Nephron progenitor cell (in vitro differentiated cells): ENCODE measurements around the gene TUBB.

Experiments used
- DNase-seq: peaks from one replicate; pipeline ENCODE4 v3.0.0; 2021
- H3K27ac Mint-ChIP-seq: 2 replicates; pipeline ENCODE4 v1.8.0; 2021; ENCODE audit warnings: mild to moderate bottlenecking, moderate library complexity, mixed read lengths
- H3K27me3 Mint-ChIP-seq: 2 replicates; pipeline ENCODE4 v1.8.0; 2021; ENCODE audit warnings: mild to moderate bottlenecking, low read depth, mixed read lengths; ENCODE audit not compliant: poor library complexity
- H3K36me3 Mint-ChIP-seq: 2 replicates; pipeline ENCODE4 v1.8.0; 2021; ENCODE audit warnings: low read depth, mixed read lengths
- H3K4me1 Mint-ChIP-seq: 2 replicates; pipeline ENCODE4 v1.8.0; 2021; ENCODE audit warnings: mixed read lengths
- H3K4me3 Mint-ChIP-seq: 2 replicates; pipeline ENCODE4 v1.8.0; 2021; ENCODE audit warnings: mild to moderate bottlenecking, moderate library complexity, mixed read lengths
- H3K9me3 Mint-ChIP-seq: 2 replicates; pipeline ENCODE4 v1.8.0; 2021; ENCODE audit warnings: mild to moderate bottlenecking, moderate library complexity, mixed read lengths
- CTCF ChIP-seq: fragments of 200-600 bp; sonication (generic); IDR thresholded peaks from 2 replicates; pipeline ENCODE4 v1.5.0; 2021; ENCODE audit warnings: antibody characterized with exemption

Gene TUBB

GRCh38 chr6:30707281-30707850 is 12.8 kb upstream of the TUBB start:
- no peak for DNase-seq
- H3K27me3 Mint-ChIP-seq: peaks cover 3% of the 10 kb centered on the region
- peak overlapping the region; percentile 95 for H3K27ac Mint-ChIP-seq
- no peaks in the 10 kb centered on the region for H3K9me3 Mint-ChIP-seq
- H3K36me3 Mint-ChIP-seq: peaks cover 82% of the 10 kb centered on the region
- no peak overlapping the region for H3K4me3 Mint-ChIP-seq
- no peak for TF ChIP-seq CTCF
- peaks cover 5% of the 10 kb centered on the region for H3K4me1 Mint-ChIP-seq

DNA sequence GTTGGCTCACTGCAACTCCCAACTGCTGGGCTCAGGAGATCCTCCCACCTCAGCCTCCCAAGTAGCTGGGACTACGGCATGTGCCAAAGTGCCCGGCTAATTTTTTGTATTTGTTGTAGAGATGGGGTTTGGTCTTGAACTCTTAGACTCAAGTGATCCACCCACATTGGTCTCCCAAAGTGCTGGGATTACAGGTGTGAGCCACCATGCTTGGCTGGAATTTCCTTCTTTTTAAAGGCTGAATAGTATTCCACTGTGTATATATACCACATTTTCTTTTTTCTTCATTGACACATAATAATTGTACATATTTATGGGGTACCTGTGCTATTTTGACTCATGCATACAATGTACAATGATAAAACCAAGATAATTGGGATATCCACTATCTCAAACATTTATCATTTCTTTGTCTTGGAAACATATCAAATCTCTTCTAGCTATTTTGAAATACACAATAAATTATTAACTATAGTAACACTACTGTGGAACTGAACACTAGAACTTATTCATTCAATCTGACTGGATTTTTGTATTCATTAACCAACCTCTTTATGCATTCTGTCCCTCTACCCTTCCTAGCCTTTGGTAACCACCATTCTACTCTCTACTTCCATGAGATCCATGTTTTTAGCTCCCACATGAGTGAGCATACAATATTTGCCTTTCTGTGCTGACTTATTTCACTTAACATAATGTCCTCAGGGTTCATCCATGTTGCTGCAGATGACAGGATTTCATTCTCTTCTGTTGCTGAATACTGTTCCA is 10.9 kb upstream of the TUBB start:
- Mint-ChIP-seq H3K27ac (no peak overlapping the region), H3K9me3 (no peaks in the 10 kb centered on the region), H3K4me1 (peaks cover 5% of the 10 kb centered on the region), H3K4me3 (no peak overlapping the region), H3K27me3 (peaks cover 3% of the 10 kb centered on the region), H3K36me3 (peaks cover 80% of the 10 kb centered on the region)
- TF ChIP-seq CTCF: no peak
- no peak for DNase-seq

DNA sequence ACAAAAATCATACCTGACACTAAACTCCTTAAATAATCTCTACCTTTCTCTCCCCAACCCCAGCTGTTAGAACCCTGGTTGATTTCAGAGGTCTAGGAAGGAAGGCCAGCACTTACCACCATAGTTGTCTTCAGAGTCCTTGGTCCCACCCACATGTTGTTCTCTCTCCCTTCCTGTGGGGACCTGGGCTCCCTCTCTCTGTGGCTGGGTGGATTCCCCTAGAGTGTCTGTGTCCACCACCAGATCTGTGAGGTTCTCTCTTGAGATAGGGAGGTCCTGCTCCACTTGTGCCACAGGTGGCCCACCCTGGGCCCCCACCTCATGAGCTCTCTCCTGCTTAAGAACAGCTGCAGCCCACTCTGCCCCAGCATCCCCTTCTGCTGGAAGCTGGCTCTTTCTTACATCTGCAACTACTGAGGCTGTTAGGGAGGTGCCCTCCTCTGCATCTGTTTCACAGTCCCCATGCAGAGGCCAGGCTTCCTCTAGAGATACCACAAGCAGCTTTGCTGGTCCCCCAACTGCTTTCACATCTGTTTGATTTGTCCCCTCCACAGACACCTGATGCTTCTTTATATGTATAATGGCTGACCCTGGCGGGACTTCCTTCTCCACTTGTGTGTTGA is 8.3 kb upstream of the TUBB start:
- Mint-ChIP-seq H3K27ac (peak overlapping the region; percentile 73), H3K9me3 (no peaks in the 10 kb centered on the region), H3K36me3 (peaks cover 80% of the 10 kb centered on the region), H3K4me3 (no peak overlapping the region), H3K4me1 (peaks cover 19% of the 10 kb centered on the region), H3K27me3 (peaks cover 3% of the 10 kb centered on the region)
- no peak for TF ChIP-seq CTCF
- DNase-seq: no peak

GRCh38 chr6:30712441-30712945 is 7.7 kb upstream of the TUBB start:
- DNase-seq: no peak
- Mint-ChIP-seq H3K4me1 (peaks cover 25% of the 10 kb centered on the region), H3K4me3 (no peak overlapping the region), H3K36me3 (peaks cover 73% of the 10 kb centered on the region), H3K9me3 (no peaks in the 10 kb centered on the region), H3K27ac (no peak overlapping the region), H3K27me3 (peaks cover 3% of the 10 kb centered on the region)
- TF ChIP-seq CTCF: no peak

- Mint-ChIP-seq H3K36me3 (peaks cover 62% of the 10 kb centered on the region), H3K9me3 (no peaks in the 10 kb centered on the region), H3K27ac (no peak overlapping the region), H3K4me1 (peaks cover 32% of the 10 kb centered on the region), H3K4me3 (no peak overlapping the region), H3K27me3 (peaks cover 3% of the 10 kb centered on the region)
- DNase-seq: no peak
- no peak for TF ChIP-seq CTCF
Measured at GRCh38 chr6:30714263-30714662, 5.9 kb upstream of the TUBB start.
